HG03520 (cell line): ENCODE results near the gene APOBEC3F.
"Not testable (repeated sequence)": the region's sequence is repeated elsewhere in the genome, so short reads cannot be mapped to it uniquely, and the experiment has no call there.

Source experiments
- ATAC-seq: cut with Tn5 transposase; IDR thresholded peaks from one replicate; pipeline ENCODE4 v1.9.1; 2021; ENCODE audit warnings: mild to moderate bottlenecking, moderate library complexity; ENCODE audit not compliant: unreplicated experiment

Gene APOBEC3F

DNA sequence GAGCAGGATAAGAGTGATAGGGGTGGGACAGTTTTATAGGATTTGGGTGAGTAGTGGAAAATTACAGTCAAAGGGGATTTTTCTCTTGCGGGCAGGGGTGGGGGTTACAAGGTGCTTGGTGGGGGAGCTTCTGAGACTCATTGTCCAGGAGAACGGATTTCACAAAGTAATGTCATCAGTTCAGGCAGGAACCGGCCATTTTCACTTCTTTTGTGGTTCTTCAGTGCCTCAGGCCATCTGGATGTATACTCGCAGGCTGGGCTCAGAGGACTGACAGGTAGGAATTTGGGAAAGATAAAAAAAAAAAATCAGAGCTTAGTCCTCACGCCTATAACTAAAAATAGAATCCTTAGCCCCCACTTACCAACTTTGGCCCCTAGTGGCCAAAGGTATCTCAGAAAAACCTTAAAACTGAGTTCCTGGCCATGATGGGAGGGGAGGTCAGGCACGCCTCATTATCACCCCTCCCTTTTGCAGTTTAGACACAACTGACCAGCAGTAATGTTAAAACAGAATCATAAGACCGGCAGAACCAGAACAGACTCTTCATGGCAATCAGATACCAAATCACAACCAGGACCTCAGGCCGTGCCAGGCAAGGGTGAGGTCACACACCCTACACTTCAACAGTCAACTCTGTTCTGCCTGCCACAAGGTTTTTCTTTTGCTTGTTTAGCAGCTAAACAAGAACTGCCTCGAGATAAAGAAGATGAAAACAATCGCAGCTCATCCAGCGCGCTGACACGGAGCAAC lies 27.5 kb downstream of the APOBEC3F start:
- ATAC-seq: no peak

DNA sequence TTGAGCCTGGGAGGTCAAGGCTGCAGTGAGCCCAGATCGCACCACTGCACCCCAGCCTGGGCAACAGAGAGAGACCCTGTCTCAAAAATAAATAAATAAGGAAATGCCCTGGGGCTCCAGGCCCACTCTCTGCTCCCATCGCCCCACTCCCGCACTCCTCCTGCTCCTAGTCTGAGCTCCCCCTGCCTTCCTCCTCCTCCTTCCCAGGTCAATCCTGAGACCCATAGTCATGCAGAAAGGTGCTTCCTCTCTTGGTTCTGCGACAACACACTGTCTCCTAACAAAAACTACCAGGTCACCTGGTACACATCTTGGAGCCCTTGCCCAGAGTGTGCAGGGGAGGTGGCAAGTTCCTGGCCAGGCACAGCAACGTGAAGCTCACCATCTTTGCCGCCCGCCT lies 29.5 kb downstream of the APOBEC3F start:
- no peak for ATAC-seq

DNA sequence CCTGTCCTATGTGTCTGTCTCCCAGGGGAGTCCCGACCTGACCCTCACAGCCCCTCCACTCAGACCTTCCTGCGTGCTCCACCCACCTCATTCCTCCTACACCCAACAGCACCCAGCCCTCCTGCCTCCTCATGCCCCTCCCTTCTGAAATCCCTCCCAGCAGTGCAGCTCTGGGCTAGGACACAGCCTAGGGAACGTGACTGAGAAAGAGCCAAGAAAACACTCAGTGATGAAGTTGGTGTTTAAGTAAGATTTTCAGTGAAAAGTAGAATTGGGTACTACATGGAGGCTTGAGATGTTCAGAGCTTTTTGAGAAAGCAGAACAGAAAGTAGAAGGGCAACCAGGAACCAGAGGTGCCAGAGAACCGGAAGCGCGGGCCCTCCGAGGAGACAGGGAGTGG lies 31.9 kb downstream of the APOBEC3F start:
- not testable (repeated sequence) for ATAC-seq

DNA sequence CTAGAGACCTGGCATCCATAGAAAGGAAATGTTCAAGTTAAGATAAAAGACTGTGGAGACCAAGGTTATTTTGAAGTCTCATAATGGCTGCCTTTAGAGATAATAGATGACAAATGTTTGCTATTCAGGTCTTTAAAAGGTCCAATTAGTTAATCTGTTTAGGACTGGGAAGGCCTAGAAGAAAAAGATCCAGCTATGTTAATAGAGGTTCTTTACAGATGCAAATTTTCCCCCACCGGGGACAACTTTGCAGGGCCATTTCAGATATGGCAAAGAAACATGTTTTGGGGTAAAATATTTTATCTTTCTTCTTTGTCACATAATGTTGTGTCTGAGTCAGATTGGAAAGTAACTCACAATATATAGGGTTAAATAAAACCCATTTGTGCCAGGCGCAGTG lies 33.3 kb downstream of the APOBEC3F start:
- ATAC-seq: no peak

DNA sequence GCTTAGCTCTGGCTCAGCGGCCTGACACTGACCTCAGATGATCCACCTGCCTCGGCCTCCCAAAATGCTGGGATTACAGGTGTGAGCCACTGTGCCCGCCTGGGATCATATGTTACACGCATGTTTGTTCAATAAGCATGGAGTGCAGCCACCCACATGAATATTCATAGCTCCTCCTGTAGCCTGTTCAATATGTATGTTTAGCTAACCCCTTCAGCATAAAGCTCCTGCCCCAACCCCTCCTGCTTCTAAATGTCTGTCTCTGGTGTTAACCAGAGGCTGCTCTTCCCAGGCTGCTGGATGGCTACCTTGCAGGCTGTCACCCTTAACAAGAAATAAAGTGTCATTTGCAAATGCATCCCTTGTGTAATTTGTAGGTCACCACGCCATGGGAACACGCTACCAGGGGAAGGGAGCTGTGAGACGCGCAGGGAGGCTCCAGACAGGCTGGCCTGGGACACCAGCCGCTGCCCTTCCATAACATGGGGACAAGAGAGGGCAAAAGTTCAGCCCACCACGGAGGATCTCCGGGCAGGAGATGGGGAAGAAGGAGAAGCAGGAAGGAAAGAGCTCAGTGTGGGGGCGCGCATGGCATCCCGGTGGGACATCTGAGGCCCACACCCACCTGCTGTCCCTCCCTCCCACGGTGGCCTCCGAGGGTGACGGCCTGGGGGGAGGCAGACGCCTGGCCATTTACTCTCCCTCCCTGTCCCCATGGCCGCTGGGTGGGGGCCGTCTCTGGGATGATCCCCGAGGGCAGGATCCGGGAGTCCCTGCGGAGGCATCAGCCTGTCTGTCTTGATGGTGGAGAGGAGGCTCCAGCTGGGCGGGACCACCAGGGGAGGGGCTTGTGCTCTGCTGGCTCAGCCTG lies 35.7 kb downstream of the APOBEC3F start:
- ATAC-seq: not testable (repeated sequence)

DNA sequence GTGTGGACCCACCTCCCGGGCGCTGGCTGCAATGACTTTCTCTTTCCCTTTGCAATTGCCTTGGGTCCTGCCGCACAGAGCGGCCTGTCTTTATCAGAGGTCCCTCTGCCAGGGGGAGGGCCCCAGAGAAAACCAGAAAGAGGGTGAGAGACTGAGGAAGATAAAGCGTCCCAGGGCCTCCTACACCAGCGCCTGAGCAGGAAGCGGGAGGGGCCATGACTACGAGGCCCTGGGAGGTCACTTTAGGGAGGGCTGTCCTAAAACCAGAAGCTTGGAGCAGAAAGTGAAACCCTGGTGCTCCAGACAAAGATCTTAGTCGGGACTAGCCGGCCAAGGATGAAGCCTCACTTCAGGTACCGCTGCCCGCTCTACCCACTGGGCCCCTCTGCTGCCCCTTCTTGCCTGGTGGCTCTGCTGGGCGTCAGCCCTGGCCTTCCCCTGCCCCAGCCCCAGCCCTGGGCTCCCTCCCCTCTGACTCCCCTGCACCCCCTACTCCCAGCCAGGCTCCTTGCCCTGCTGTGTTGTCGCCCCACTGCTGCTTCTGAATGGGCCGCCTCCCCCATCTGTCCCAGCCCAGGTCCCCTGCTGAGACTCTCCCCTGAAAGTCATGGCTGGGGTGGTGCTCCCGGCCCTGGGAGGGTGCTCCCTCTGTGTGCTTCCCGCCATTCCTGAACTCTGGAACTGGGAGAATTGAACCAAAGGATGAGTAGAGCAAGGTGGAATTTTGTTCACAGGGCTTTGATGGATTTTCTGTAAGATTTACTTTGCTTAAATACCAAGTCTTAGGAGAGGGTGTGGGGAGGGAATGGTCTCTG lies 36.6 kb downstream of the APOBEC3F start, which contains the start of gene APOBEC3G:
TSS of gene APOBEC3G (plus strand) at position 250 of the 815 bp plus-strand sequence. CDS start at position 337, 87 bp downstream.
- ATAC-seq: peak; percentile 66

DNA sequence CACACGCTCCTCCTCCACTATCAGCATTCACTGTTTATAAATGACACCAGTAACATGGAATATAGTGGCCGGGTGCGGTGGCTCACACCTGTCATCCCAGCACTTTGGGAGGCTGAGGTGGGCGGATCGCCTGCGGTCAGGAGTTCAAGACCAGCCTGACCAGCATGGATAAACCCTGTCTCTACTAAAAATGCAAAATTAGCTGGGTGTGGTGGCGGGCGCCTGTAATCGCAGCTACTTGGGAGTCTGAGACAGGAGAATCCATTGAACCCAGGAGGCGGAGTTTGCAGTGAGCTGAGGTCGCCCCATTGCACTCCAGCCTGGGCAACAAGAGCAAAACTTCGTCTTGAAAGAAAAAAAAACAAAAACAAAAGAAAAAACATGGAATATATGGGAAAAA lies 37.2 kb downstream of the APOBEC3F start:
- not testable (repeated sequence) for ATAC-seq

DNA sequence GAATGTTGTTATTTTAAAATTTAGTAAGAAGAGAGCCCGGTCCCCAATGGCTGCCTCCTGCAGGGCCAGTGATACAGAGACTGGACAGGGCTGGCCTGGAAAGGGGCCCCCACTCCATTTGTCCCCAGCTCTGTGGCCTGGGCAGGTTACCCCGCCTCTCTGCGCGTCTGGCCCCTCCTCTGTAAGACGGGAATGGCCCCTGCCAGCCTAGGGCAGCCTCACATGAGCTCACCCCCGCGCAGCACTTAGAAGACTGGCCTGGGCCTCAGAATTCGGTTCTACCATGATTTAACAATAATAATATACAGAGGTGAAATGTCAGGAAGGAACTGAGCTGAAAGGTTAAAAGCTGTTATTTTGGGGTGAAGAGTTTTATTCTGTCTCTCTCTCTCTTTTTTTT lies 37.7 kb downstream of the APOBEC3F start:
- no peak for ATAC-seq

DNA sequence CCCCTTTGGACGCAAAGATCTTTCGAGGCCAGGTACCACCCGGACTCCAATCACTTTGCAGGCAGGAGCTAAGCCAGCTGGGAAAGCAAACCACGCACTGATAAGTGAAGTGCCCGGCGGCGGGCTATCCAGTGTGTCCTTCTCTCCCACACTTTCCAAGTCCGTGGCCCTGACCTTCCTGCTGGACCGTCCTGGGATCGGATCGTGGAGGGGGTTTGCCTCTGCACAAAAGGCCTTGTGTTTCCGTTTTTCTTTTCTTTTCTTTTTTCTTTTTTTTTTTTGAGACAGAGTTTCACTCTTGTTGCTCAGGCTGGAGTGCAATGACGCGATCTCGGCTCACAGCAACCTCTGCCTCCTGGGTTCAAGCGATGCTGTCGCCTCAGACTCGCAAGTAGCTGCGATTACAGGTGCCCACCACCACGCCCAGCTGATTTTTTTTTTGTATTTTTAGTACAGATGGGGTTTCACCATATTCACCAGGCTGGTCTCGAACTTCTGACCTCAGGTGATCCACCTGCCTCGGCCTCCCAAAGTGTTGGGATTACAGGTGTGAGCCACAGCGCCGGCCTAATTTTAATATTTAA lies 38.5 kb downstream of the APOBEC3F start:
- ATAC-seq: not testable (repeated sequence)

DNA sequence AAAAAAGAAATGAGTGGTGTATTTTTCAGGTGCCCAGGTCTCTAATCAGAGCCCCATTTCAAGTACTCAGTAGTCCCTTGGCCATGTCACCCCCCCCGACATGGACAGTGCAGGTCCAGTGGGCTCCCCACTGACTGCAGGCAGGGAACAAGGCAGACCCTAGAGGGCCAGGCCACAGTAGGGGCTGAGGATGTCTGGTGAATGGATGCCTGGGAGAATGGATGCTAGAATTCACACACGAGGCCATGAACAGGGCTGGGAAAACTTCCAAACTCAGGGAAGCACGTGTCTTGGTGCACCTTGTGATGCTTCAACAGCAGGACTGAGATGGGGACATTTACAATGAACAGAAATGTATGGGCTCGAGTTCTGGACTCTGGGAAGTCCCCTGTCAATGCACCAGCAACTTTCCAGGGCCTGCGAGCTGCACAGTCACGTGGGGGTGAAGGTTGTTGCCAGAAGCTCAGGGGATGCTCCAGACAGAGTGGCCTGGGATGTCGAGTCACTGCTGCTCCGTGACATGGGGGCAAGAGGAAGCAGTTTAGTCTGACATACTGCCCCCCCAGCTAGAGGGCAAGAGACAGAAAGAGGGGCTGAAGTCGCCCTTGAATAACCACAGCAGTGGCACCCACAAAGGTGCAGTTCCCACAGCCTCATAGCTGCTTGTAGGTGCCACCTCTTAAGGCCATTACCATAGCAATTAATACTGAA lies 39.5 kb downstream of the APOBEC3F start:
- ATAC-seq: no peak

DNA sequence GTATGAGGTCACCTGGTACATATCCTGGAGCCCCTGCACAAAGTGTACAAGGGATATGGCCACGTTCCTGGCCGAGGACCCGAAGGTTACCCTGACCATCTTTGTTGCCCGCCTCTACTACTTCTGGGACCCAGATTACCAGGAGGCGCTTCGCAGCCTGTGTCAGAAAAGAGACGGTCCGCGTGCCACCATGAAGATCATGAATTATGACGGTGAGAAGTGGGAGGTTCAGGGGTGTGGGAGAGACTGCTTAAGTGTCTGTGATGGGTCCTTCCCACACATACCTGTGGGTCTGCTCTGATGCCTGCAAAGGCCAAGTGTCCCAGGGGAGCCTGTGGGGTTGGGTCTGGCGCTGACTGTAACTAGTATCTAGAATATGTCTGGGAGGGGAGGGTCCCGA lies 40.4 kb downstream of the APOBEC3F start:
- ATAC-seq: no peak

DNA sequence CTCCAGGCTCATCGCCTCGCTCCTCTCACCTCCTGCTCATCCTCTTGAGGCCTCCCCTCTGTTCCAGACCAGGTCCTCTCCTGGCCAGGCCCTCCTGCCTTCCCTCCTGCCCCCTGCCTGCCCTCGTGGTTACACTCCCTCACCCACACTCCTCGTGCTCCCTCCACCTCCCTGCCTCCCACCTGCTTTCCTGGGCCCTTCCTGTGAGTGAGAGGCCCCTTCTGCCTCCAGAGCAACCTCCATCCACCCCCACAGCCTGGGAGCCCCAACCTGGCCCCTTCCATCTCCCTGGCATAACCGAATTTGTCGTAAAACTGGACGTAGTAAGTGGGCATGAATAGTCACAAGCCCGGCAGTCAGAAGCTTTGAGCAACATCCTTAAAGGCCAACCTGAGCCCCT lies 40.9 kb downstream of the APOBEC3F start:
- ATAC-seq: no peak

DNA sequence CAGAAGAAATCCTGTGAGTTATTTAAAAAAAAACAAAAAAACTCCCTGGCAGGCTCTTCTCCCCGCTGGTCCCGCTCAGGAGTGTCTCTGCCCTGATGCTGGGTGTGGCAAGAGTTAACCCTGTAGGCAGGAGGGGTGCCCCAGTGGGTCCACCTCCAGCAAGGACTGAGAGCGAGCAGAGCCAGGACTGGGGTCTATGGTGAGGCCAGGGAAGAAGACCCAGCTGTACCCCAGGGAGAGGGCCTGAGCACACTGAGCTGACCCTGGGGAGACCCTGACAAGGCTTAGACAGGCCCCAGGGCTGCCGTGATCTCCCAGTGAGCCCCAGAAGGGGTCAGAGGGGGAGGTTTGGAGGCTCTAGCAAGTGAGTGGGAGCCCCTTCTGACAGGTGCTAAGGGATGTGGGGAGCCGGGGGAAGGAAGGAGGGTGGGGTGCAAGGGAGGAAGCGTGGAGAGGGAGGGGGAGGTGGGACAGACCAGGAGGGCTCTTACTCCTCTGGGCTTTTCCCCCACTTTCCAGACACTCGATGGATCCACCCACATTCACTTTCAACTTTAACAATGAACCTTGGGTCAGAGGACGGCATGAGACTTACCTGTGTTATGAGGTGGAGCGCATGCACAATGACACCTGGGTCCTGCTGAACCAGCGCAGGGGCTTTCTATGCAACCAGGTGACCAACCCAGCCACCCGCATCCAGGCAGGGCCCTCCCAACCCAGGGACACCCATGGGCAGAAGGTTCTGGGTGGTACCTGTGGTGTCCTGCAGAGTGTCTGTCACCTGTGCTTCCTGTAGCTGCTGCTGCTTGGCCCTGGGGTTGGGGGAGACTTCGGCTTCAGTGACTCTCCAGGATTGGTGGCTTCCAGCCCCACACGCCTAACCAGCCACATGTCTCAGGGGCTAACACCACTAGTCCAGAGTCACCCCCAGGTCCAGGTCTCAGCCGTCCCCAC lies 42.8 kb downstream of the APOBEC3F start:
- ATAC-seq: no peak

DNA sequence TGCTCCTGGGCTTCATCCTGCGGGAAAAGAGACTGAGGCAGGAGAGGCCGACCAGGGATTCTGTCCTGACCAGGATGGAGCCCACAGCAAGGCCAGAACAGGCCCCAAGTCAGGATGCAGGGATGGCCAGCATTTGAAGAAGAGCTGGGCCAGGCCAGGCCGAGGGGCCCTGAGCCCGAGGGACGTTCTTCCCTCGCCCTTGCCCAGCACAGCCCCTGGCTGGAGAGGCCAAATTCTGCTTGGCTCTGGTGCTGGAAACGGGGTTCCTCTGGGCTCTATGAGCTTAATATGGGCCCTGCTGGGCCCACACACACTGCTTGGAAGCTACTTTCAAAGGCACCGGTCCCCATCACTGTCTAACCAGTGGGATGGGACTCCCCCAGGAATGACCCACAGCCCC lies 44.0 kb downstream of the APOBEC3F start:
- no peak for ATAC-seq

DNA sequence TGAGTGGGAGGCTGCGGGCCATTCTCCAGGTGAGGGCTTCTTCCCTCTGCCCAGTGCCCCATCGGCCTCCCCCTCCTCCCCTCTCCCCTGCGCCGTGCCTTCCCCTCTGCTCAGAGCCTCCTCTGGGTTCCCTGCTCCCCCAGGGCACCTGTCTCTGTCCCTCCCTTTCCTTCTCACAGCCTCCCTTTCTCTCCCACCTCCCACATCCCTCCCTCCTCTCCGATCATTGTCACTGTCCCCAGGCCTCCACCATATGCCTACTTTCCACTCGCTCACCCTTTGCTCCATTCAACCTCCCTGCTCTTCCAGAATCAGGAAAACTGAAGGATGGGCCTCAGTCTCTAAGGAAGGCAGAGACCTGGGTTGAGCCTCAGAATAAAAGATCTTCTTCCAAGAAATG lies 46.4 kb downstream of the APOBEC3F start:
- no peak for ATAC-seq

DNA sequence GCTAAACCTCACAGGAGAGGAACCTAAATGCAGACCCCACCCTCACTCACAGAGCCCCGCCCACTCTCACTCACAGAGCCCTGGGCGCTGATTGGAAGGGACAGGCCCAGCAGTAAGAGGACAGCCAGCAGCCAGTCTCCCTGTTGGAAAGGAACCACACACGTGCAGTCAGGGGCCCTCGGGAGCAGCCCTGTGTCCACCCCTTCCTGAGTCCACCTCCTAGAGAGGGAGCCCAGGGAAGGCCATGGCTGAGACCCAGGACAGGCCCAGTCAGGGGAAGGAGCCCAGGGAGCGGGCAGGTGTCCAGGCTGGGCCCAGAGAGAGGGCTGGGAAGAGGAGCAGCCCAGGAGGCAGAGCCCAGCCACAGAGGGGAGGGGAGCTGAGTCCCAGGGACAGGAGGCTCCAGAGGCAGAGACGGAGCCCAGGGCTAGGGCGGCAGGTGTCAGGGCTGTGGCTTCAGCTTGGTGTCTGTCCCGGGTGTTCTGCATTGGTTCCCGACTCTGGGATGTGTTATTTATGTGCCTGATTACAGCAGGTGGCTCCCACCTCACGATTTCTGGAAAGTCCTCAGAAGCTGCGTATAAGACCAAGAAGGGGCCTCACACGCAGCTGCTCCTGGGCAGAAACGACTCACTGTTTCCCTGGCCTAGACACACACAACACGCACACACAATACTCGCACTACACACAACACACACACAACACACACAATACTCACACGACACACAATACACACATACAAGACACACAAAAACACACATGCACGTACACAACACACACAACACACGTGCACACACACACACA lies 47.4 kb downstream of the APOBEC3F start:
- ATAC-seq: no peak

DNA sequence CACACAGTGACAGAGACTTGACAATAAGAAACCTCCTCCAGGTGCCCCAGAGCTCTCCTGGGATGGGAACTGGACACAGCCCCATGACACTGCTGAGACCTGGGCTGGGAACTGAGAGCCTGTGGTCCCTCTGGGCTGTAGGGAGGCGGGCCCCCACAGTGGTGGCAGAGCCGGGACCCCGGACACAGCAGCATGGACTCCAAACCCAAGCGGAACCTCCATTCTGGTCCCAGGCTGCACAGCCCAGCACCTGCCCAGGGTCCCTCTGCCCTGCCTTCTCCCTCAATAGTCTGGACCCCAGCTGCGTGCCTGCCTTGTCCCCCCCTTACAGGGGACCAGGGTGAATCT lies 48.0 kb downstream of the APOBEC3F start:
- ATAC-seq: no peak

DNA sequence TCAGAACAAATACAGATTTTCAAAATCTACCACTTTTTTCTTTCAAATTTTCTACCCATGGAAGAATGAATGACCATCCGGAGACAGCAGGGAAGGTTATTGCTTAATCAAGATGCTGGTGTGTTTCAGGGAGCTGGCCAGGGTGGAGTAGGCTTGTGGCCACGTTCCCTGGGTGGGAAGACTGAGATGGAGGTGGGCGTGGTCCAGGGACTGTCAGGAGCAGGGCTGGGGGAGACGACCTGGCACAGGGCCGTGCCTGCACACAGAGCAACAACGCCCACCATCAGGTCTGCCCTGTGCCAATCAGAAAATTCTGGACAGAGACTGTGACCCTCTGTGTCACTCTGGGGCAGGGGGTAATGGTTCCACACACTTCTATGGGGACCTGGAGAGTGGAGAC lies 49.3 kb downstream of the APOBEC3F start:
- no peak for ATAC-seq
